Fibroblast of lung (primary cell): ENCODE measurements around the gene CNTNAP4. TPM values are rescaled to one million over a fixed set of nuclear protein-coding genes. Genes with fewer than 3 reads are reported as not detected.

Experiments used
- DNase-seq, 2 donors: peaks; one replicate each; pipeline versions ENCODE4 v3.0.0 to v3.0.0-alpha.2; 2010; ENCODE audit warnings: low read depth in 2 of 2
- H2AFZ ChIP-seq: 2 replicates; pipeline ENCODE4 v1.5.1; 2012; ENCODE audit warnings: low read length, control low read depth, inconsistent platforms
- H3K27ac ChIP-seq: 2 replicates; pipeline ENCODE4 v1.5.1; 2011; ENCODE audit warnings: low read length, control low read depth; ENCODE audit not compliant: insufficient read depth
- H3K27me3 ChIP-seq: 2 replicates; pipeline ENCODE4 v1.5.1; 2011; ENCODE audit warnings: mild to moderate bottlenecking, low read length; ENCODE audit not compliant: control insufficient read depth, insufficient read depth
- H3K36me3 ChIP-seq: 2 replicates; pipeline ENCODE4 v1.5.1; 2011; ENCODE audit warnings: low read length; ENCODE audit not compliant: control insufficient read depth, insufficient read depth
- H3K4me1 ChIP-seq: 2 replicates; pipeline ENCODE4 v1.5.1; 2011; ENCODE audit warnings: low read length; ENCODE audit not compliant: control insufficient read depth, insufficient read depth; ENCODE audit errors: extremely low read depth
- H3K4me2 ChIP-seq: 2 replicates; pipeline ENCODE4 v1.5.1; 2011; ENCODE audit warnings: low read length, control low read depth; ENCODE audit not compliant: insufficient read depth; ENCODE audit errors: extremely low read depth
- H3K4me3 ChIP-seq, 4 experiments: fragments of 200-600 bp in 1 of 4; sonication (generic) in 1 of 4; replicated peaks in 1 of 4; 2 replicates each; pipeline ENCODE4 v1.5.1; 2011 to 2016; ENCODE audit warnings: low read length in 4 of 4, low read depth in 3 of 4, mild to moderate bottlenecking in 3 of 4, control low read depth in 2 of 4, inconsistent platforms in 1 of 4, mixed read lengths in 1 of 4; ENCODE audit not compliant: insufficient read depth in 1 of 4; ENCODE audit errors: control extremely low read depth in 1 of 4
- H3K79me2 ChIP-seq: 2 replicates; pipeline ENCODE4 v1.5.1; 2012; ENCODE audit warnings: mild to moderate bottlenecking, low read length, inconsistent platforms; ENCODE audit not compliant: control insufficient read depth, insufficient read depth
- H3K9ac ChIP-seq: 2 replicates; pipeline ENCODE4 v1.5.1; 2011; ENCODE audit warnings: mild to moderate bottlenecking, low read length, control low read depth; ENCODE audit not compliant: insufficient read depth
- H3K9me3 ChIP-seq: 2 replicates; pipeline ENCODE4 v1.5.1; 2012; ENCODE audit warnings: low read depth, low read length; ENCODE audit not compliant: control insufficient read depth, insufficient read depth
- H4K20me1 ChIP-seq: 2 replicates; pipeline ENCODE4 v1.5.1; 2011; ENCODE audit warnings: low read length; ENCODE audit not compliant: control insufficient read depth, insufficient read depth; ENCODE audit errors: extremely low read depth
- EZH2 ChIP-seq: IDR thresholded peaks from 2 replicates; pipeline ENCODE4 v1.5.1; 2012; ENCODE audit warnings: low read length, control low read depth, mild to moderate bottlenecking; ENCODE audit errors: missing control alignments
- polyA plus RNA-seq, 2 donors: library from polyadenylated mRNA; depleted of rRNA in 1 of 2; stranded (reverse) in 1 of 2; unstranded in 1 of 2; fragments of >200 nt; gene quantifications; 2 replicates each; pipeline ENCODE4 v1.2.1, GENCODE V29; 2011 to 2012; ENCODE audit warnings: missing spikeins in 1 of 2
- total RNA-seq: library from RNA; depleted of rRNA; stranded (reverse); fragments of >200 nt; gene quantifications from 2 replicates; pipeline ENCODE4 v1.2.1, GENCODE V29; 2014
- TF ChIP-seq, protein P1 (sequence below), 2 donors: IDR thresholded peaks in 1 of 2; conservative IDR thresholded peaks in 1 of 2; 1 replicate in 1 of 2; 2 replicates in 1 of 2; pipeline ENCODE4 v1.5.1; 2011 to 2012; ENCODE audit warnings: low read length in 2 of 2, control low read depth in 1 of 2, inconsistent platforms in 1 of 2, low read depth in 1 of 2, mild to moderate bottlenecking in 1 of 2

Gene CNTNAP4
- total and polyA plus RNA-seq, 2 donors (not counting 1 experiment from before 2014, with no cell fraction given): not detected

DNA sequence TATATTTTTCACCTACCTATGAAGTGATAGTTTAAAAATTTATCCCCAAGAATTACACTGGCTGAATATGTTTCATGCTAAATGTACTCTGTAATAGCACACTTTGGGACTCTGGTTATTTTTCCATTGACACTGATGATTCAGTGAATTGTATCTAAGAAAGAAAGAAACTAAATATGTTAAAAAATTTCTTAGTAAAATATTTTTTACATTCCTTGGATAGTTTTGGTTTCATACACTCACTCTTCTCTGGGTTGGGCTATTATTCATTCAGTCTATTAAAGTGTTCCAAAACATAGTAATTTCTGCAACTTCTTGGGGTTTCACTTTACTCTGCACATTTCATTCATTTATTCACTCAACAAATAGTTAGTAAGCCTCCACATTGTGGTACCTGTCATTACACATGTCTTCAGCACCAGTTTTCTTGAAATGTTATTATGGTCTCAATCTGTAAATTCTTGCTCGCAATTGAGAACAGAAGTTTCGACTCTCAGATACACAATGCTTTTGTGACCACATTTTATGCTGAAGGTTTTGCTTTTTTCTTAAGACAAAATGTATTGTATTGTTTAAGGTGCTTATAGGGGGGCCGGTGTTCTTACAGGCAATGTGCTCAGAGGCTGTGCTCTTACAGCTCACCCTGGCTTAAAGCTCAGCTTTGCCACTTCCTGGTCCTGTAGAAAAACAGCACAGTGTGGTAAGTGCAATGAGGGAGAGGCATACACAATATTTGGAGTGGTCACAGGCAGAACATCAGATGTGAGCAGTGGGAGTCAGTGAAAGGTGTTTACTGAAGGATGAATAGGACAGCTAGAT, 17.4 kb downstream of the CNTNAP4 start:
- TF ChIP-seq, protein P1, sequence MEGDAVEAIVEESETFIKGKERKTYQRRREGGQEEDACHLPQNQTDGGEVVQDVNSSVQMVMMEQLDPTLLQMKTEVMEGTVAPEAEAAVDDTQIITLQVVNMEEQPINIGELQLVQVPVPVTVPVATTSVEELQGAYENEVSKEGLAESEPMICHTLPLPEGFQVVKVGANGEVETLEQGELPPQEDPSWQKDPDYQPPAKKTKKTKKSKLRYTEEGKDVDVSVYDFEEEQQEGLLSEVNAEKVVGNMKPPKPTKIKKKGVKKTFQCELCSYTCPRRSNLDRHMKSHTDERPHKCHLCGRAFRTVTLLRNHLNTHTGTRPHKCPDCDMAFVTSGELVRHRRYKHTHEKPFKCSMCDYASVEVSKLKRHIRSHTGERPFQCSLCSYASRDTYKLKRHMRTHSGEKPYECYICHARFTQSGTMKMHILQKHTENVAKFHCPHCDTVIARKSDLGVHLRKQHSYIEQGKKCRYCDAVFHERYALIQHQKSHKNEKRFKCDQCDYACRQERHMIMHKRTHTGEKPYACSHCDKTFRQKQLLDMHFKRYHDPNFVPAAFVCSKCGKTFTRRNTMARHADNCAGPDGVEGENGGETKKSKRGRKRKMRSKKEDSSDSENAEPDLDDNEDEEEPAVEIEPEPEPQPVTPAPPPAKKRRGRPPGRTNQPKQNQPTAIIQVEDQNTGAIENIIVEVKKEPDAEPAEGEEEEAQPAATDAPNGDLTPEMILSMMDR (conservative IDR thresholded peaks at IDR 0.05 in 1 of 2, IDR thresholded peaks at IDR 0.05 in 1 of 2; ENCODE audit: low read depth in 1 of 2, low read length in 2 of 2): no peak
- no peak for TF ChIP-seq EZH2
- Histone ChIP-seq H3K36me3 (no peaks in the 10 kb centered on the region), H3K4me3 (no peak overlapping the region)

DNA sequence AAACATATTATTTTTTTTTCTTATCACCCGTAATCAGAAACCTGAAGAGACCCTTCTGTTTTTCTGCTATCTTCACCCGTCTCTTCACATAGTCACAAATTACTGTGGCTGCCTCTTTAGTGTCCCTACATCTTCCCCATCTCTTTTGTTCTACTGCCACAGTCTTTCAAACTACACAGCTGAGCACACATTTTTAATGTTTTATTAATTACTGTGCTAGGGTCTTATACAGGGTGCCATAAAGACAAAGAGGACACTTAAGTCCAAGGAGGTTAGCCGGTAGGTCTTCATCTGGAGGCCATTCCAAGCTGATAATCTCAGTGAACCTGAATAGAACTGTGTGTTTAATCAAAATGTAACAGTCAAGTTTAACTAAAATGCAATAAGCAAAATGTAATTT, 20.7 kb downstream of the CNTNAP4 start:
- Histone ChIP-seq H4K20me1 (no peaks in the 10 kb centered on the region), H3K27me3 (no peaks in the 10 kb centered on the region), H2AFZ (no peak overlapping the region), H3K9ac (no peak overlapping the region), H3K9me3 (no peaks in the 10 kb centered on the region), H3K27ac (no peak overlapping the region), H3K79me2 (no peaks in the 10 kb centered on the region), H3K36me3 (no peaks in the 10 kb centered on the region), H3K4me2 (no peak overlapping the region), H3K4me3 (no peak overlapping the region), H3K4me1 (no peaks in the 10 kb centered on the region)
- TF ChIP-seq EZH2: no peak
- TF ChIP-seq, protein P1 (conservative IDR thresholded peaks at IDR 0.05 in 1 of 2, IDR thresholded peaks at IDR 0.05 in 1 of 2; ENCODE audit: low read depth in 1 of 2, low read length in 2 of 2): no peak
- DNase-seq: no peak

More for the DNA sequence above, 17.4 kb downstream of the CNTNAP4 start:
- no peak overlapping the region for H3K9ac ChIP-seq
- DNase-seq: peak in 1 of 2 donors; percentile 5
- H3K27me3 ChIP-seq: no peaks in the 10 kb centered on the region
- no peaks in the 10 kb centered on the region for H3K9me3 ChIP-seq
- H3K4me2 ChIP-seq: no peak overlapping the region
- H3K4me1 ChIP-seq: no peaks in the 10 kb centered on the region
- no peak overlapping the region for H3K27ac ChIP-seq
- no peak overlapping the region for H2AFZ ChIP-seq
- H4K20me1 ChIP-seq: no peaks in the 10 kb centered on the region
- no peaks in the 10 kb centered on the region for H3K79me2 ChIP-seq

DNA sequence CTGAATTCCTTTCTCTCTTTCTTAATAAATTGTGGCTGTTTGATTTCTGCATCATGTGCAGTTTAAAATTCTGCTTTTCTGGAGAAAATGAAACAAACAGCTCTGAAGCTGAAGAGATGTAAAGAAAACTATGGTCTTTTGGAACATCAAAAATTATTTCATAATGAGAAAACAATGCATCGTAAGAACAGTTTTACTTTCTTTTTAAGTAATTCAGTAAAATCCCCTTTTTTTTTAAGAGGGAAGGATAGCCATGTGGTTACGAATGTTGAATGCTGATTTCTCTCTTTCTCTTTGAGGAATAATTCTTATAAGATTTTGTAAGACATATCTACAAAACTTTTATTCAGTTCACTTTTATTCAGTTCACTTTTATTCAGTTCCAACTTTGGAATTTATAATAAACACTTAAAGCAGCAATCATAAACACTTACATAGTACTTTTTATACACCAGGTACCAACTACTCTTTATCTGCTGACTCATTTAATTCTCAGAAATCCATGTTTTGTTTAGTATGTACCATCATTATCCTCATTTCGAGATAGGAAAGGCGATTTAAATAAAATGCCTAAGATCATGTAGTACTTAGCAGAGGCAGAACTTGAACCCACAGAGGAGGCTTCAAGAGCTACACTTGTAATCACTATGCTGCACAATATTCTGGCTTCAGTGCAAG, 26.6 kb downstream of the CNTNAP4 start:
- no peak for TF ChIP-seq EZH2
- TF ChIP-seq, protein P1 (conservative IDR thresholded peaks at IDR 0.05 in 1 of 2, IDR thresholded peaks at IDR 0.05 in 1 of 2; ENCODE audit: low read depth in 1 of 2, low read length in 2 of 2): no peak

More for the DNA sequence above, 26.6 kb downstream of the CNTNAP4 start:
- Histone ChIP-seq H3K9me3 (no peaks in the 10 kb centered on the region), H3K4me3 (no peak overlapping the region), H3K9ac (no peak overlapping the region), H3K79me2 (no peaks in the 10 kb centered on the region), H3K4me1 (no peaks in the 10 kb centered on the region), H2AFZ (no peak overlapping the region), H3K4me2 (no peak overlapping the region), H4K20me1 (no peaks in the 10 kb centered on the region), H3K27ac (no peak overlapping the region), H3K27me3 (no peaks in the 10 kb centered on the region), H3K36me3 (no peaks in the 10 kb centered on the region)
- no peak for DNase-seq
